HG03095 (cell line): ENCODE data around the gene P4HB.
A peak's percentile ranks its signal among the peaks of the same experiment; 100 is the strongest.
"Not testable (repeated sequence)": the region's sequence is repeated elsewhere in the genome, so short reads cannot be mapped to it uniquely, and the experiment has no call there.

Experiments
- ATAC-seq: cut with Tn5 transposase; IDR thresholded peaks from one replicate; pipeline ENCODE4 v1.9.1; 2021; ENCODE audit warnings: moderate library complexity; ENCODE audit not compliant: unreplicated experiment

The P4HB gene

GRCh38 chr17:81849457-81849856 lies 10.9 kb downstream of the P4HB start:
- ATAC-seq = no peak

GRCh38 chr17:81846743-81847689 lies 13.3 kb downstream of the P4HB start:
- ATAC-seq = no peak

- no peak for ATAC-seq
Observed at GRCh38 chr17:81845881-81846742, 14.2 kb downstream of the P4HB start.

- ATAC-seq = no peak
Observed at GRCh38 chr17:81845361-81845760, 15.0 kb downstream of the P4HB start.

GRCh38 chr17:81844887-81845286 lies 15.4 kb downstream of the P4HB start:
- no peak for ATAC-seq

GRCh38 chr17:81844327-81844851 lies 15.9 kb downstream of the P4HB start:
- no peak for ATAC-seq

GRCh38 chr17:81843713-81844326 lies 16.5 kb downstream of the P4HB start:
- no peak for ATAC-seq

GRCh38 chr17:81842725-81843504 lies 17.4 kb downstream of the P4HB start:
- ATAC-seq = no peak

GRCh38 chr17:81842378-81842724 lies 18.0 kb downstream of the P4HB start:
- ATAC-seq = no peak

- no peak for ATAC-seq
Observed at GRCh38 chr17:81841866-81842265, 18.5 kb downstream of the P4HB start.

GRCh38 chr17:81840826-81841778 lies 19.2 kb downstream of the P4HB start:
- ATAC-seq = no peak

GRCh38 chr17:81840059-81840458 lies 20.3 kb downstream of the P4HB start:
- not testable (repeated sequence) for ATAC-seq

- no peak for ATAC-seq
Observed at GRCh38 chr17:81839301-81839700, 21.0 kb downstream of the P4HB start.

- no peak for ATAC-seq
Observed at GRCh38 chr17:81838753-81839255, 21.5 kb downstream of the P4HB start.

GRCh38 chr17:81837641-81838040 lies 22.7 kb downstream of the P4HB start:
- ATAC-seq = no peak

GRCh38 chr17:81834831-81835267 lies 25.5 kb downstream of the P4HB start, which contains the start of gene PPP1R27:
TSS of gene PPP1R27 (minus strand) at chr17:81835050. CDS start at chr17:81834953, 97 bp downstream.
- no peak for ATAC-seq

GRCh38 chr17:81833921-81834830 lies 26.2 kb downstream of the P4HB start:
- peak; percentile 3 for ATAC-seq
